RPMI8226 (cell line): ENCODE data around the gene COG3.

Experiments
- DNase-seq: peaks from one replicate; pipeline ENCODE4 v3.0.0-alpha.2; 2015

Gene COG3

GRCh38 chr13:45508776-45509175 lies 44.0 kb downstream of the COG3 start:
- no peak for DNase-seq

GRCh38 chr13:45510672-45511071 lies 45.9 kb downstream of the COG3 start:
- no peak for DNase-seq

- peak; percentile 52 for DNase-seq
Measured at GRCh38 chr13:45511310-45512097, 46.8 kb downstream of the COG3 start.

GRCh38 chr13:45512098-45512496 lies 47.4 kb downstream of the COG3 start:
- no peak for DNase-seq

GRCh38 chr13:45516757-45517156 lies 52.0 kb downstream of the COG3 start:
- DNase-seq: no peak

- DNase-seq: no peak
Measured at GRCh38 chr13:45518525-45519245, 53.9 kb downstream of the COG3 start.

- no peak for DNase-seq
Measured at GRCh38 chr13:45519493-45519892, 54.8 kb downstream of the COG3 start.

- DNase-seq: no peak
Measured at GRCh38 chr13:45521297-45521696, 56.6 kb downstream of the COG3 start.

- no peak for DNase-seq
Measured at GRCh38 chr13:45522571-45522970, 57.8 kb downstream of the COG3 start.

- DNase-seq: no peak
Measured at GRCh38 chr13:45527699-45528462, 63.1 kb downstream of the COG3 start.

GRCh38 chr13:45529758-45530157 lies 65.0 kb downstream of the COG3 start:
- no peak for DNase-seq

- DNase-seq: no peak
Measured at GRCh38 chr13:45534604-45535003, 69.9 kb downstream of the COG3 start.

GRCh38 chr13:45536224-45536623 lies 71.5 kb downstream of the COG3 start:
- no peak for DNase-seq

GRCh38 chr13:45537516-45537915 lies 72.8 kb downstream of the COG3 start:
- no peak for DNase-seq

GRCh38 chr13:45538382-45538781 lies 73.6 kb downstream of the COG3 start:
- DNase-seq: no peak

- DNase-seq: no peak
Measured at GRCh38 chr13:45540195-45540594, 75.5 kb downstream of the COG3 start.

- DNase-seq: no peak
Measured at GRCh38 chr13:45540864-45541263, 76.1 kb downstream of the COG3 start.

- no peak for DNase-seq
Measured at GRCh38 chr13:45541806-45542205, 77.1 kb downstream of the COG3 start.

- no peak for DNase-seq
Measured at GRCh38 chr13:45542391-45542790, 77.7 kb downstream of the COG3 start.

- no peak for DNase-seq
Measured at GRCh38 chr13:45542878-45543277, 78.1 kb downstream of the COG3 start.

GRCh38 chr13:45544520-45544919 lies 79.8 kb downstream of the COG3 start:
- peak; percentile 18 for DNase-seq

GRCh38 chr13:45545686-45546409 lies 81.1 kb downstream of the COG3 start:
- no peak for DNase-seq

GRCh38 chr13:45546410-45546765 lies 81.6 kb downstream of the COG3 start:
- DNase-seq: no peak
